LNCaP clone FGC (cell line): ENCODE measurements around the gene GRXCR1.

Source experiments
- DNase-seq: peaks from one replicate; pipeline ENCODE4 v3.0.0-alpha.2; 2011; ENCODE audit warnings: low read depth
- H3K4me3 ChIP-seq: 2 replicates; pipeline ENCODE4 v1.5.1; 2011; ENCODE audit warnings: mild to moderate bottlenecking, low read depth, low read length, control low read depth
- TF ChIP-seq, protein P1 (sequence below): IDR thresholded peaks from 2 replicates; pipeline ENCODE4 v1.5.1; 2012; ENCODE audit warnings: mild to moderate bottlenecking; ENCODE audit not compliant: control insufficient read depth, insufficient read depth; ENCODE audit errors: extremely low read depth

GRXCR1 gene

GRCh38 chr4:42906341-42906740, 13.8 kb downstream of the GRXCR1 start:
- no peak for DNase-seq
- no peak overlapping the region for H3K4me3 ChIP-seq
- TF ChIP-seq, protein P1, sequence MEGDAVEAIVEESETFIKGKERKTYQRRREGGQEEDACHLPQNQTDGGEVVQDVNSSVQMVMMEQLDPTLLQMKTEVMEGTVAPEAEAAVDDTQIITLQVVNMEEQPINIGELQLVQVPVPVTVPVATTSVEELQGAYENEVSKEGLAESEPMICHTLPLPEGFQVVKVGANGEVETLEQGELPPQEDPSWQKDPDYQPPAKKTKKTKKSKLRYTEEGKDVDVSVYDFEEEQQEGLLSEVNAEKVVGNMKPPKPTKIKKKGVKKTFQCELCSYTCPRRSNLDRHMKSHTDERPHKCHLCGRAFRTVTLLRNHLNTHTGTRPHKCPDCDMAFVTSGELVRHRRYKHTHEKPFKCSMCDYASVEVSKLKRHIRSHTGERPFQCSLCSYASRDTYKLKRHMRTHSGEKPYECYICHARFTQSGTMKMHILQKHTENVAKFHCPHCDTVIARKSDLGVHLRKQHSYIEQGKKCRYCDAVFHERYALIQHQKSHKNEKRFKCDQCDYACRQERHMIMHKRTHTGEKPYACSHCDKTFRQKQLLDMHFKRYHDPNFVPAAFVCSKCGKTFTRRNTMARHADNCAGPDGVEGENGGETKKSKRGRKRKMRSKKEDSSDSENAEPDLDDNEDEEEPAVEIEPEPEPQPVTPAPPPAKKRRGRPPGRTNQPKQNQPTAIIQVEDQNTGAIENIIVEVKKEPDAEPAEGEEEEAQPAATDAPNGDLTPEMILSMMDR, result no peak

GRCh38 chr4:42906891-42907759, 14.6 kb downstream of the GRXCR1 start:
- H3K4me3 ChIP-seq, result no peak overlapping the region
- DNase-seq, result no peak
- TF ChIP-seq, protein P1, result no peak

GRCh38 chr4:42910459-42910858, 17.9 kb downstream of the GRXCR1 start:
- TF ChIP-seq, protein P1, result no peak
- H3K4me3 ChIP-seq, result no peak overlapping the region
- no peak for DNase-seq

DNA sequence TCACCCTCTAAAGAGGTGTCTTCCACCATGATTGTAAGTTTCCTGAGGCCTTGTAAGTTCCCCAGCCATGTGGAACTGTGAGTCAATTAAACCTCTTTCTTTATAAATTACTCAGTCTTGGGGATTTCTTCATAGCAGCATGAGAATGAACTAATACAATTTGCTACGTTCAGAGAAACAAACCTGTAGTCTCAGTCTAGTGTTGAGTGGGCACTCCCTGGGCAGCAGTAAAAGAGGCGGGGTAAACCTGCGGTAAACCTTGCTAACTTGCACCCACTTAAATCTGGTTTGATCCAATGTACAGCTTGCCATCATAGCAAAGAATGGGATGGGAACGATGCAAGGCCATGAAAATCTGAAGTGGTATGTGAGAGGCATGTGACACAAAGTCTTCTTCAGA, 22.4 kb downstream of the GRXCR1 start:
- no peak for DNase-seq
- H3K4me3 ChIP-seq, result no peak overlapping the region
- TF ChIP-seq, protein P1, result no peak

DNA sequence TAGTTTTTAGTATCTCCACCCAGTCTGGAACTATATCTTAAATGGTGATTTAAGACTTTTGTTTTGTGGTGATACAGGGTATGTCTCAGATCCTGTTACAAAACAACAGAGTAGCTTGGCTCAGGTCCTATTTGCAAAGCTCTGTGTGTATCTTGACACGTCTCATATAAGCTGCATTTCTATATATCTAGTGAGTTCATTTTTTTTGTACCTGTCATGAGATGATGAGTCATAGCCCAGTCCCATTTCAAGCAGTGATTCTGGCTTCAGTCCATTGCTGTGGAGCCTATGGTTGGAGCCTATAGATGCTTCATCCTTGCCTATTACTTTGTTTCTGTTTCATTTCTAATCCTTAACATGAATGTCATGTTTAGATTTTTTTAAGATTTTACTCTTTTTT, 23.0 kb downstream of the GRXCR1 start:
- TF ChIP-seq, protein P1, result no peak
- H3K4me3 ChIP-seq, result no peak overlapping the region
- DNase-seq, result peak; percentile 28

DNA sequence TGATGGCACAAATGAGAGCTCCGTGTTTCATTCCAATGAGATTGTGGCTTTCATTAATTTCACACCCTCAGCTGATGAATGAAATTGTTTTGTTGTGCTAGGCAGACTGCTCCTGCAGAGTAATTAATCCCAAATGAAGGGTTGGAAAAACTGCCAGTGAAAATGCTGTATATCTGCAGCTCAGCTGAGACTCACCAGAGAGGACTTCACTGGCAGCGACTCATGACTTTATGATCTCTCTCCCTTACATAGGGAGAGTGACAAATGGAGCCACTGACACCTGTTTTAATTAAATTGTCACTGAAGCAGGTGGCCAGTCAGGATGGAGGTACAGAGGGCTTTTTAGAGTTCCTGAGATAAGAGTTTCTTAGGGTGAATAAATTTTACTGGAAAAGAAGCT, 24.8 kb downstream of the GRXCR1 start:
- TF ChIP-seq, protein P1, result no peak

DNA sequence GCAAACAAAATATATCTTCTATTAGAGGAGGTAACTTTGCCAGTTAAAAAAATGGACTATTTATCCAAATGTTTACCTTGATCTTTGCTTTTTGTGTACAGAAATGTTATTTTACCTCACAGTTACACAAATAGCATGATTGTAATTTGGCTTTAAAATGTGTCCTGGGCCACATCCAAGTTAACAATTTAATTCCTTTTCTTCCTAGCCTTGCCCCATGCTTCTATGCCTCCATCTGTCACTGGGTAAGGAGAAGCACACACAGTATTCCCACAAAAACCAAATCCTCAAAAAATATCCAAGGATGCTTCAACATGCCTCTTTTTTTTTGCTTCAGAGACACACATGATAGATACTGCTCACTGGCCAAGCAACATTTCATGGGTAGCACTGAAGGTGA, 30.9 kb downstream of the GRXCR1 start:
- no peak overlapping the region for H3K4me3 ChIP-seq
- no peak for DNase-seq
- TF ChIP-seq, protein P1, result no peak

More for the DNA sequence above, 24.8 kb downstream of the GRXCR1 start:
- DNase-seq, result no peak
- no peak overlapping the region for H3K4me3 ChIP-seq
